D721Med (cell line): Measurements from ENCODE around the gene AFAP1L2.

Source experiments
- DNase-seq: peaks from one replicate; pipeline ENCODE4 v3.0.0; 2011; ENCODE audit warnings: low spot score; ENCODE audit not compliant: insufficient read length
- FAIRE-seq: peaks from 2 replicates; lab custom pipeline; 2011; peaks lifted over from hg19 to GRCh38; lab: Jason Lieb, UNC
- CTCF ChIP-seq: IDR thresholded peaks from 2 replicates; pipeline ENCODE4 v1.5.1; 2012; ENCODE audit warnings: mild to moderate bottlenecking, control low read depth; ENCODE audit not compliant: insufficient read depth; ENCODE audit errors: missing control alignments

Gene AFAP1L2

GRCh38 chr10:114387784-114388183 lies 16.5 kb downstream of the AFAP1L2 start:
- DNase-seq (no peak), FAIRE-seq (no peak)
- TF ChIP-seq CTCF = no peak

GRCh38 chr10:114386452-114386851 lies 17.9 kb downstream of the AFAP1L2 start:
- DNase-seq (no peak), FAIRE-seq (no peak)
- TF ChIP-seq CTCF = no peak

DNA sequence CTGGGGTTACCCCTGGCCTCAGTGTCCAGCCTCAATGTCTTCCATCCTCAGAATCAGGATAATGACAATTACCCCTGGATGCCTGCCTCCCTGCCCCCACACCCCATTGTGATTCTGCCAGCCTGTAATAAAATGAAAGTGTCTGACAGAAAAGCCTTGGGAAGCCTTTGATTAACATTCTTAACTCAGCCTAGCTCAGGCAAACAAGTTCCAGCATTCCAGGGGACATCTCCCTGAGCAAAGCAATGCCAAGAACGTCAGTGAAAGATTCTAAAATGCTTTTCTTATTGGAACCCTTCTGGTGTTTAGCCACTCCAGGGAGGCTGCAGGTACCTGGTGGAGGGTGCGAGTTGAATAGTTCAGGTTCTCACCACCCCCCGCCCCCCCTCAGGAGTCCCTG lies 18.7 kb downstream of the AFAP1L2 start:
- no peak for FAIRE-seq
- no peak for TF ChIP-seq CTCF

GRCh38 chr10:114384601-114385000 lies 19.7 kb downstream of the AFAP1L2 start:
- DNase-seq (no peak), FAIRE-seq (no peak)
- TF ChIP-seq CTCF = no peak

More for the DNA sequence above, 18.7 kb downstream of the AFAP1L2 start:
- DNase-seq = no peak

DNA sequence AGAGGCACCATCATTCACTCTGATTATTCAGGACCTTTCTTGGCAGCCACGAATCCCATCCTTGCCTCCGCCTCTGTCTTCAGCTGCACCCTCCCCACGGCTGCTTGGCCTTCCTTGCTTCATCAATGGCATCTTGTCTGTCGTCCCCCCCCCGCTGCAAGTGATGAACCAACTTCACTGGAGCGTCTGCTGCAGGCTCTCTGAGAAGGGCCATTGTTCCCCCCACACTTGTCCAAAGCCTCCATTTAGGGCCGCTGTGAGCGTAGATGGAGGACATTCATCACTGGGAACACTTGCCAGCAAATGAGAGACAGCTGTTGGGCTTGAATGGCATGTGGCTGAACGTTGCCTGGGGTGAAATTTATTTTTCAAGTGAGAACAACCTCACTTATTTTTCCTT lies 20.1 kb downstream of the AFAP1L2 start:
- FAIRE-seq = no peak
- DNase-seq = no peak
- no peak for TF ChIP-seq CTCF

DNA sequence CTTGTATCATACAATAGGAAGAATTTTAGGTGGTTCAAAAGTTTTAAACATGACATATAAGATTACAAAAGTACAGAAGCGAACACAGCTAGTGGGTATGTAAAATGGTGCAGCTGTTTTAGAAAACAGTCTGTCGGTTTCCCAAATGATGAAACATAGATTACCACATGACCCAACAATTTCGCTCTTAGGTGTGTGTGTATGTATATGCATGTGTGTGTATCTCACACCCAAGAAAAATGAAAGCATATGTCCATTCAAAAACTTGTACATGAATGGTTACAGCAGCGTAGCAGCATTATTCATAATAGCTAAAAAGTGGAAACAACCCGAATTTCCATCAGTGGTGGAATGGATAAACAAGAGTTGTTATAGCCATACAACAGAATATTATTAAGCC lies 23.5 kb downstream of the AFAP1L2 start:
- DNase-seq = no peak
- no peak for FAIRE-seq
- no peak for TF ChIP-seq CTCF

DNA sequence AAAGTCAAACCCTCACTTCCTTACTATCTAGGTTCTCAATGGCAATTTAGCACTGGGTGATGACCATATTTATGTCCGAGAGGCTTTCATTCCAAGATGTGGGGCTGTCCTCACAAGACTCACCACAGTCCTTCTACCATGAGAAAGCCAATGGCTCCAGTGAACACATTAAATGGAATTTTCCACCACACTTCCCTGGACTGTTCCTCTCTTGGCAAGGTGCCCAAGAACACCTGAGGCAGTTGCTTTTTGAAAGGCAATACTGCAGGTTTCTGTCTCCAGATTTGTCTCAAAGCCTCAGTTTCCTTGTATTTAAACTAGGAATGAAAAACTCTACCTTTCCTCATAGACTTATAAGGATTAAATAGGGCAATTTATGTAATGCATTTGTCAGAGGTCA lies 24.2 kb downstream of the AFAP1L2 start:
- no peak for FAIRE-seq
- no peak for DNase-seq
- no peak for TF ChIP-seq CTCF
